ENCODE measurements around the gene FGF2.
A peak's percentile ranks its signal among the peaks of the same experiment; 100 is the strongest.
"Not testable (repeated sequence)": the region's sequence is repeated elsewhere in the genome, so short reads cannot be mapped to it uniquely, and the experiment has no call there.

Gene FGF2

DNA sequence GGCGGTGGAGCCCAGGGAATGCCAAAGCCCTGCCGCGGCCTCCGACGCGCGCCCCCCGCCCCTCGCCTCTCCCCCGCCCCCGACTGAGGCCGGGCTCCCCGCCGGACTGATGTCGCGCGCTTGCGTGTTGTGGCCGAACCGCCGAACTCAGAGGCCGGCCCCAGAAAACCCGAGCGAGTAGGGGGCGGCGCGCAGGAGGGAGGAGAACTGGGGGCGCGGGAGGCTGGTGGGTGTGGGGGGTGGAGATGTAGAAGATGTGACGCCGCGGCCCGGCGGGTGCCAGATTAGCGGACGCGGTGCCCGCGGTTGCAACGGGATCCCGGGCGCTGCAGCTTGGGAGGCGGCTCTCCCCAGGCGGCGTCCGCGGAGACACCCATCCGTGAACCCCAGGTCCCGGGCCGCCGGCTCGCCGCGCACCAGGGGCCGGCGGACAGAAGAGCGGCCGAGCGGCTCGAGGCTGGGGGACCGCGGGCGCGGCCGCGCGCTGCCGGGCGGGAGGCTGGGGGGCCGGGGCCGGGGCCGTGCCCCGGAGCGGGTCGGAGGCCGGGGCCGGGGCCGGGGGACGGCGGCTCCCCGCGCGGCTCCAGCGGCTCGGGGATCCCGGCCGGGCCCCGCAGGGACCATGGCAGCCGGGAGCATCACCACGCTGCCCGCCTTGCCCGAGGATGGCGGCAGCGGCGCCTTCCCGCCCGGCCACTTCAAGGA, at the start of gene FGF2:
Gene FGF2, plus strand, starts transcription at position 279 of the 705 bp plus-strand sequence. Its CDS starts 344 bp downstream, at position 623.
- DNase-seq = no peak

GRCh38 chr4:122776916-122777315, 49.7 kb upstream of the FGF2 start:
- no peak for DNase-seq

DNA sequence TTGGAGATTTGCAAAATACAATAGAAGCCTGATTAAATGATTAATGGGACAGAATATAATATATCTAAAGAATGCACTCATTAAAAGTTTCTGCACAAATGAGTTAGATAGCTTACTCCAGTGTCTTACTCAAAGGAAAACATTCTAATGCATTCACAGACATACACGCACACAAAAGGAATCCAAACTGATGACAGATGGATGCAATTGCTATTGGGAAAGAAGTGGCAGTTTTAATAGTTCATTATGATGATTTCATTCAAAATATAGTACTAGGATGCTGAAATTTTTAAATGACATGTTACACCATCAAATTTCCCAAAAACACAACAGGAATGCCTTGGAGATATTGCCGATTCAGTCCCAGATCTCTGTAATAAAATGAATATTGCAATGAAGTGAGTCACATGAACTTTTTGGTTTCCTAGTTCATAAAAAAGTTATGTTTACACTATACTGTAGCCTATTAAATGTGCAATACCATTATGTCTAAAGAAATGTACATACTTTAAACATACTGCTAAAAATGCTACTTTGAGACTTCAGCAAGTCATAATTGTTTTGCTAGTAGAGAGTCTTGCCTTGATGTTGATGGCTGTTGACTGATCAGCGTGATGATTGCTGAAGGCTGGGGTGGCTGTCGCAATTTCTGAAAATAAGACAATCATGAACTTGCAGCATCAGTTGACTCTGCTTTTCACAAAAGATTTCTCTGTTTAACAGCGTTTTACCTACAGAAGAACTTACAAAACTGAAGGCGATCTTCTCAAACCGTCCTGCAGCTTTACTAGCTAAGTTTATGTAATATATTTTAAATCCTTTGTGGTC, 48.6 kb upstream of the FGF2 start:
- DNase-seq = no peak

DNA sequence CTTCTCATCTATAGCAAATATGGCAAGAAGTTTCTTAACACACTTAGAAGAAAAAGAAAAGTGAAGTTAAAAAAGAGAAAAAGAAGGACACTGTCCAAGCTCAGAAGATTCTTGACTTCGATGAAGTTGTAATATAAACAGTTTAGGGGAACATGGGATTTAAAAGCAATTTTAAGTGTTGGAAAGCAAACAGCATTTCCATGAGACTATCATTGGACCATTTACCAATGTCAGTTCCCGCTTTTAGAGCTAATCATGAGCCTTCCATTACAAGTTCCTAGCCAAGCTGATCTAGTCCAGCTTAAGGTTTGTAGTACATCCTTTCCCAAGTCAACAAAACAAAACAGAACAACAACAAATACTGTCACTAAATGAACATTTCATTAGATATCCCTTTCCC, 45.1 kb upstream of the FGF2 start:
- no peak for DNase-seq

DNA sequence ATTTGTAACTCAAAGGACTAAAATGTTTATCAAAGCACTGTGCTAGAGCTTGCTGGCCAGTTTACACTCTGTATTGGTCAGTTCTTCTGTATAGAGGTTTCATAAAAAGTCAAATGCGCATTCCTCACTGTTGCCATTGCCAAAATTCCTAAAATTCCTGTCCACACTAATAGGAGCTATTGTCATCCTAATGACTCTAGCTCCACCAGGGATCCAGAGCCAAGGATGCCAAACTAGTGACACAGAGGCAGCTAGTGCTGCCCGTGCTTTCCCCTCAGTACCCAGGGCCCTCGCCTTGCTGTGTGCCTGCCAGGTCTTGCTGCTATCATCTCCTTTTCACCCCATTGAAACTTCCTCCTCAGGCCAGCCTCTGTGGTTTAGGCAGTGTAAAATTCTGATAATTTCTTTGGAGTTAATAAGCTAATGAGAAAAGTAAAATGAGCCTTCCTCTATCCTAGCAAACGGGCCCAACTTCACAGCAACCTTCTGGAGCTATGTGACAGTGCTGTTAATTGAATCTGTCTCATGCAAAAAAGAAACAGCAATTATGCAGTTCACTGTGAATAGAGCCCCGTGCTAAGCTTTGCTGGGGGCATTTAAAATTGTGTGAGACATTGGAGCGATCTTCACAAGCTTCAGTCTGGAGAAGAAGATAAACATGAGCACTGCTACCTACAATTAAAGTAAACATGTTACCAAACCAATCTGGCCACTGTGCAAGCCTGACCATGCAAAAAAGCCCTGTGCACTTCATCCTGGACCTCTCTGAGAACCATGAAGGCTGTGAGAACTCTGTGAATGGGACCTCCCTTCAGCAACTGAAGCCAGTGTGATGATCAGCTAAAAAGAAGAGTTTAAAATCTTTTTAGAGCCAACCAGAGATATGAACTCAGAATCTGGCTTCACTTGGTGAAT, 43.1 kb upstream of the FGF2 start:
- DNase-seq = no peak

- DNase-seq = no peak
Observed at GRCh38 chr4:122784261-122784660, 42.4 kb upstream of the FGF2 start.

DNA sequence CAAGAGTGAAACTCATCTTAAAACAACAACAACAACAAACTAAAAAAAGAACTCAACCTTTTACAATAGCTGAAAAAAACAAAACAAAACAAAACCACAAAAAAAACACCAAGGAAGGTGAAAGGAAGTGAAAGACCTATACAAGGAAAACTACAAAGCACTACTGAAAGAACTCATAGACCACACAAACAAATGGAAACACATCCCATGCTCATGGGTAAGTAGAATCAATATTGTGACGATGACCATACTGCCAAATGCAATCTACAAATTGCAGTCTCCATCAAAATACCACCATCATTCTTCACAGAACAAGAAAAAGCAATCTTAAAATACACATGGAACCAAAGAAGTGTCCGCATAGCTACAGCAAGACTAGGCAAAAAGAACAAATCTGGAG, 41.5 kb upstream of the FGF2 start:
- DNase-seq = no peak

DNA sequence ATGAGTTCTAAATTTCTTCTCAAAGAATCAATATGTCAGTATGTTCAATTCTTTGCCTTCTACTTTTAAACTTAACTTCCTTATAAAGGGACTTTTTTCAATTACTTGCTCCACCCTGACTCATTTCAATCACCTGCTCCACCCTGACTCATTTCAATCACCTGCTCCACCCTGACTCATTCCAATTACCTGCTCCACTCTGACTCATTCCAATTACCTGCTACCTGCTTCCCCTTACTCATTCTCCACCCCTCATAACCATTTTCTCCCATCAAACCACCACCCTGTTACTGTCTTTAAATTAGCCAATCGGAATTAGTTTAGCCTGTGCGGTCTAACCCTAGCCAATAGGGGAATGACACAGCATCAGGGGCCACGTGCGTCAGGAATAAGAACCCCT, 40.3 kb upstream of the FGF2 start:
- peak; percentile 25 for DNase-seq

DNA sequence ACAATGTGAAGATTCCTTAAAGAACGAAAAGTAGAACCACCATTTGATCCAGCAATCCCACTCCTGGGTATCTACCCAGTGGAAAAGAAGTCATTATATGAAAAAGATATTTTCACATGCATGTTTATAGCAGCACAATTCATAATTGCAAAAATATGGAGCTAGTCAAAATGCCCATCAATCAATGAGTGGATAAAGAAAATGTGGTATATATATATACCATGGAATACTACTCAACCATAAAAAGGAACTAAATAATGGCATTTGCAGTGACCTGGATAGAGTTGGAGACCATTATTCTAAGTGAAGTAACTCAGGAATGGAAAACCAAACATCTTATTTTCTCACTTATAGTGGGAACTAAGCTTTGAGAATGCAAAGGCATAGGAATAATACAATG, 39.7 kb upstream of the FGF2 start:
- DNase-seq = not testable (repeated sequence)

DNA sequence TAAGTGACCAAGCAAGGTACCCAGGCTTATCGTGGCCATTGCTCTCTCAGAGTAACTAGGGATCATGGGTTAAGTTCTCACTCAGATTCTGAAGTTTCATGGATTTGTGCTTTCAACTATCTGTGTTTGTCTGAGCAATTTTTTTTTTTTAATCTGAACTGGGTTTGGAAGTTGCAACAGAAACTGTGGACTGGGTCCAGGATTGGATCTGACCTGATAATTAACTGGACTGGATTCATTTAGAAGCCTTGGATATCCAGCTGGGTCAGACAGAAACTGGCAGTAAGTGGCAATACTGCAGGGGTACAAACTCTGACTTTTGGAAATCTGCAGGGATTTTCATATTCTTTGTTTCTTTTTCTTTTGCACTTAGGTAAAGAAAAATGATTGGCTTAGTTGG, 38.7 kb upstream of the FGF2 start:
- no peak for DNase-seq

GRCh38 chr4:122788935-122789334, 37.7 kb upstream of the FGF2 start:
- no peak for DNase-seq

DNA sequence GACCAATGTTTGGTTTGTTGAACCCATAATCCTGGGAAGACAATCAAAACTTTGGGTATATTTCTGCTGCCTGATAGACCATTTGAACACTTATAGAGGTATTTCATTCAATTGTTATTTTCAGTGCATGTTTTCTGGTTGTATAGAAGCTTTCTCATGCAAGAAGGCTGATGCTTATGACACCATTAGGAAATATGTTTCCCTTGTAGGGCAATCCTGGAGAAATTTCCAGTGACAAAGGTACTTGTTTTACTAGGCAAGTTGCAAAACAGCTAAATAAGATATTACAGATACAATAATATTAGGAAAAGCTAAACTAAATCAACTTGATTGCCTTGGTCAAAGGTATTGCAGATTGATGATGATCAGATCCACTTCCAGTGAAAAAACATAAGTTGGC, 32.8 kb upstream of the FGF2 start:
- DNase-seq = no peak

- DNase-seq = no peak
Observed at GRCh38 chr4:122796801-122797404, 29.7 kb upstream of the FGF2 start.

DNA sequence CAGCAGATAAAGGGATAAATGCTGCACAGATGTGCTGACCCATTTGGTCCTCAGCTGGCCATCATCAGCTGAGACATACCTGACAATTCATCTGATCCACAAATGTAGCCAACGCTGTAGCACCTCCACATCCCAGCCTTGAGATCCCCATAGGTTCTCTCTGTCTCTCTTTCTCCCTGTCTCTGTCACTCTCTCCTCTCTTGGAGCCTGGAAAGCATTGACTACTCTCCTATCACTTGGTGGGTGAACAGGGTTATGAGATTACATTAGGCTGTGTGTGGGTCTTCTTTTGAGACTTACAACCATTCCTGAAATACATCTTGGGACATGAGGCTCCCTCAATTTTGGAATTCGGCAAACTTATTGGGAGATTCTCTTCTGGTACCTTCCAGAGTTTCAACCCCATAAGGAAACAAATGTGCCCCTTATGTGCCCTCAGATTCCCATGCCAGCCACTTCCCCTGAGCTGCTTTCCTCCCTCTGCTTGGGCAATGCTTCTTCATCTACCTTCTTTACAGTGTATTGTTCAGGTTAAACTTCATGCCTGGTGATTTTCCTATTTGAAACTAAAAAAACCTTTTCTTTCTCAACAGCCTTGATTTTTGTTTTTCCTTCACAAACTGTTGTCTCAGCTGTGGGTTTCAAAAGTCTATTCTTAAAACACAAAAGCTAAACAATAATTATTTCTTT, 29.1 kb upstream of the FGF2 start:
- DNase-seq = no peak

DNA sequence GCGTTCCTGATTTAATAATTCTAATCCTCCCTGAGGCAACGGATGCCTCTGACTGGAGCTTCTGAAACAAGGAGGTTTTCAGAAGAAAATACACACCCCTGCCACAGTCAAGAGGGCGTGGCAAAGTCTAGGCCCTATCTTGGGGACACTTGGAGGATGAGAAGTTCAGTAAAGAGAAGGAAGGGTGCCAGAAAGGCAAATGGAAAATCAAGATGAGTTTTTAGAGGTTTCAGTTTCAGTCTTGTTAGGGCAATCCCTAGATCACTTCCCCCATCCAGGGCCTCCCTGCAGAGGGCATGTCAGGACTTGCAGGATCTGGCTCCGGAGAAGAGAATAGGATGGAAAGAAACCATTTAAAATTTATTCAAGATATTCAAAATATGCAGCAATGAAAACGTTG, 28.5 kb upstream of the FGF2 start:
- DNase-seq = no peak

- DNase-seq = no peak
Observed at GRCh38 chr4:122798917-122799316, 27.7 kb upstream of the FGF2 start.

DNA sequence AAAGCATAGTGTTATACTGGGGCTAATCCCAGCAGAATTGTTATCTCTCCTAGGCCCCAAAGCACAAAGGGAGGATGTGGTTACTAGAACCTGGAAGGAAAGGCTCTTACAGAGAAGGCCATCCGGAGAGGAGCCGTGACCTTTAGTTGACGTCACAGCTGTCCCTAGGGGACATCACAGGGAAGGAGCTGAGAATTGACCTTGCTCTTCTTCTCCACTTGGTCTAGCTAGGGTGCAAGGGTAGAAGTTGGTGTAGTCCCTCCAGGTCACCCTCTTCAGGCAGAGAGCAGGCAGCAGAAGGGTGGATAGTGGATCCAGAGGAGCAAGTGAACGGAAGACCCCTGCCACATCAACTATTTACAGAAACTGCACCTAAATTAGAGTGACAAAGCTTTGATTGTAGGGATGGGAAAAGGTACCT, 22.8 kb upstream of the FGF2 start:
- no peak for DNase-seq

GRCh38 chr4:122806981-122807679, 19.5 kb upstream of the FGF2 start:
- DNase-seq = no peak

GRCh38 chr4:122810669-122811068, 16.0 kb upstream of the FGF2 start:
- no peak for DNase-seq

GRCh38 chr4:122811781-122812180, 14.8 kb upstream of the FGF2 start:
- not testable (repeated sequence) for DNase-seq

DNA sequence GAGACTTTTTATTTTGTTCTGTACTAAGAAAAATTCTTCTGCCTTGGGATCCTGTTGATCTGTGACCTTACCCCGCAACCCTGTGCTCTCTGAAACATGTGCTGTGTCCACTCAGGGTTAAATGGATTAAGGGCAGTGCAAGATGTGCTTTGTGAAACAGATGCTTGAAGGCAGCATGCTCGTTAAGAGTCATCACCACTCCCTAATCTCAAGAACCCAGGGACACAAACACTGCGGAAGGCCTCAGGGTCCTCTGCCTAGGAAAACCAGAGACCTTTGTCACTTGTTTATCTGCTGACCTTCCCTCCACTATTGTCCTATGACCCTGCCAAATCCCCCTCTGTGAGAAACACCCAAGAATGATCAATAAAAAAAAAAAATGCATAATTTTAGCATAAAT, 13.8 kb upstream of the FGF2 start:
- not testable (repeated sequence) for DNase-seq

- no peak for DNase-seq
Observed at GRCh38 chr4:122814426-122814825, 12.2 kb upstream of the FGF2 start.
